Measurements from ENCODE around the gene ANXA11.
"Not testable (repeated sequence)": the region's sequence is repeated elsewhere in the genome, so short reads cannot be mapped to it uniquely, and the experiment has no call there.

GRCh38 chr10:80202530-80202929 is 2.8 kb downstream of the ANXA11 start:
- TF ChIP-seq CTCF (IDR thresholded peaks at IDR 0.05); POLR2AphosphoS5 (IDR thresholded peaks at IDR 0.05; ENCODE audit: low read depth, low read length); REST (IDR thresholded peaks at IDR 0.05; ENCODE audit: insufficient read depth in 1 of 2, low read depth in 2 of 2, low read length in 1 of 2); TCF7L2 (IDR thresholded peaks at IDR 0.05; ENCODE audit: low read depth, low read length); SIN3A (IDR thresholded peaks at IDR 0.05; ENCODE audit: borderline replicate concordance, insufficient read depth, low read depth, low read length): not testable (repeated sequence)
